ENCODE measurements around the gene CDK14. TPM values are rescaled to one million over a fixed set of nuclear protein-coding genes. Genes with fewer than 3 reads are reported as not detected.

The CDK14 gene
- total RNA-seq, 2 experiments from 2014 or later: 0.05 to 0.27 TPM

DNA sequence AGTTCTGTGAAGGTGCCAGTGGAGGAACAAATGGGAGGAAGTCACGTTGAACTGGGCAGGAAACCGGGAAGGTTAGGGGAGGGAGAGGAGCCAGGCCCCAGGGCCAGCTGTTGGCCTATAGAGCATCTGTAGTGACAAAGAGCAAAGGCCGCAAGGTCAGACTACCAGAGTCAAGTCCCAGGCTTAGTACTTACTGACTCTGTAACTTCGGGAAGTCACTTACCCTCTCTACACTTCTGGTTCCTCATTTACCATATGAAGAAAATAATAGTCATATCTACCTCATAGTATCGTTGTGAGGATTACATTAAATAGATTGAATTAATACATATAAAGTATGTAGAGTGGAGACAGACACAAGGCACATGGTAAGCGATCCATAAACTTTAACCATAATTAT lies 566.3 kb downstream of the CDK14 start:
- TF ChIP-seq, protein P1, sequence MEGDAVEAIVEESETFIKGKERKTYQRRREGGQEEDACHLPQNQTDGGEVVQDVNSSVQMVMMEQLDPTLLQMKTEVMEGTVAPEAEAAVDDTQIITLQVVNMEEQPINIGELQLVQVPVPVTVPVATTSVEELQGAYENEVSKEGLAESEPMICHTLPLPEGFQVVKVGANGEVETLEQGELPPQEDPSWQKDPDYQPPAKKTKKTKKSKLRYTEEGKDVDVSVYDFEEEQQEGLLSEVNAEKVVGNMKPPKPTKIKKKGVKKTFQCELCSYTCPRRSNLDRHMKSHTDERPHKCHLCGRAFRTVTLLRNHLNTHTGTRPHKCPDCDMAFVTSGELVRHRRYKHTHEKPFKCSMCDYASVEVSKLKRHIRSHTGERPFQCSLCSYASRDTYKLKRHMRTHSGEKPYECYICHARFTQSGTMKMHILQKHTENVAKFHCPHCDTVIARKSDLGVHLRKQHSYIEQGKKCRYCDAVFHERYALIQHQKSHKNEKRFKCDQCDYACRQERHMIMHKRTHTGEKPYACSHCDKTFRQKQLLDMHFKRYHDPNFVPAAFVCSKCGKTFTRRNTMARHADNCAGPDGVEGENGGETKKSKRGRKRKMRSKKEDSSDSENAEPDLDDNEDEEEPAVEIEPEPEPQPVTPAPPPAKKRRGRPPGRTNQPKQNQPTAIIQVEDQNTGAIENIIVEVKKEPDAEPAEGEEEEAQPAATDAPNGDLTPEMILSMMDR (IDR thresholded peaks at IDR 0.05): no peak
- POLR2A ChIA-PET: no interaction called here
- CTCF ChIA-PET: no interaction called here
- Mint-ChIP-seq H3K27me3 (peaks cover 1% of the 10 kb centered on the region), H3K27ac (no peak overlapping the region), H3K9me3 (no peaks in the 10 kb centered on the region), H3K4me3 (no peak overlapping the region), H3K36me3 (ENCODE audit: low read depth) (no peaks in the 10 kb centered on the region), H3K4me1 (ENCODE audit: low read depth) (no peaks in the 10 kb centered on the region)
- DNase-seq: no peak
- intact Hi-C loops (cut with micrococcal nuclease): no loop called here
- no peak for ATAC-seq

DNA sequence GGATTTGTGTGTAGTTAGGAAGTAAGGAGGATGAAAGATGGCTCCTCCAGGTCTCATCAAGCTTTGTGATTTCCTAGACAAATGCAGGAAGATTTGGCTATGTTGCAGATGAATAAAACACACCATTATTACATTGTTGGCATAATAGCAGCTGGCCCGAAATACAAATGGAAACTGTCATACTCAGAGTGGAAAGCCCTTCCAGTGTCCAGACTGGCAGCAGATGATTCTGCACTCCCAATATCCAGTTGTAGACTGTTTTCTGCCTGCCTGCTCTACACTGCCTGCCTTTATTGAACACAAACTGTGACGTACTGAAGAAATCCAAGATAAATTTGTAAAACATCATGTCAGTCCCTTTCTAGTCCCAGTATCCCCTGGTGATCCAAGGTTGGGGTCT lies 568.4 kb downstream of the CDK14 start:
- H3K27me3 Mint-ChIP-seq: peaks cover 1% of the 10 kb centered on the region
- intact Hi-C loops (cut with micrococcal nuclease): no loop called here
- no peaks in the 10 kb centered on the region for H3K4me1 Mint-ChIP-seq (ENCODE audit: low read depth)
- TF ChIP-seq, protein P1 (IDR thresholded peaks at IDR 0.05): no peak
- ChIA-PET POLR2A (no interaction called here), CTCF (no interaction called here)
- no peaks in the 10 kb centered on the region for H3K36me3 Mint-ChIP-seq (ENCODE audit: low read depth)
- ATAC-seq: no peak
- no peak overlapping the region for H3K27ac Mint-ChIP-seq
- no peaks in the 10 kb centered on the region for H3K9me3 Mint-ChIP-seq
- DNase-seq: no peak
- H3K4me3 Mint-ChIP-seq: no peak overlapping the region

DNA sequence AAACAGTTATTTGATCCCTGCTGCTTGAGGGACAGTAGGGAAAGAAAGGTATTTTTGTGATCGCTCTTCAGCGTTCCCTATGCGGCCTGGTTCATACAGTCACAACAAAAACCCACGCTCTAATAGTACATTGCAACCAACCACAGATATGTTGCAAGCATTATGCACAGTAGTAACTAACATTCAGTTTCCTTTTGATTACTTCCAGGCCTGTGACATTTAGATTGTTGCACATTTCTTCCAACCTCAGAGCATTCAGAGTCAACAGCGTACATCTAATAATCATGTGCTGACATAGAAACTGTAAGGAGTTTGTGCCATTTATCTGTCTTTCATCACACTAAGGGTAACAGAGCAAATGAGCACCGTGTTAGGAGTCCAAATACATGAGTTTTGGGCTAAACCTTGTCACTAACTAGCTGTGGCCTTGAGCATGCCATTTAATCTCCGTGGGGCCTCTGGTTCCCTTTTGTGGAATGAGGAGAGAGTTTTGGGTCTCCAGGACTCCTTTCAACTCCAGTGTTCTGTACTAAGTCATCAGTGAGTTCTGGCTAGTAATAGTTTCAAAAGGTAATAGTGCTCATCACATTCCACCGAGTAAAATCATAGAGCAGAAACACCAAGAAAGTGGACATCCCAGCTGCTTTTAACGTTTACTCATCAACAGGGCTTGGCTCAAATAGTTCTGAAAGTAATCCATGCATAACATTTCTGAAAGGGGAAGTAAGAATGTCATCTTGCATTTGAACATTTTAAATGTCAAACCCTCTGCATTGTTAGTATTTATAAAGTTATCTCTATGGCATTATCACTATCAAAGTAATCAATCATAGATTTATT lies 569.1 kb downstream of the CDK14 start:
- Mint-ChIP-seq H3K9me3 (no peaks in the 10 kb centered on the region), H3K4me3 (no peak overlapping the region), H3K27me3 (peaks cover 1% of the 10 kb centered on the region), H3K27ac (no peak overlapping the region), H3K4me1 (ENCODE audit: low read depth) (no peaks in the 10 kb centered on the region), H3K36me3 (ENCODE audit: low read depth) (no peaks in the 10 kb centered on the region)
- POLR2A ChIA-PET: no interaction called here
- TF ChIP-seq, protein P1 (IDR thresholded peaks at IDR 0.05): no peak
- CTCF ChIA-PET: interaction anchor here (0.6 kb wide), 1 partner anchor 1448 kb away, joined by 3 read pairs; no protein-coding TSS in a partner anchor
- DNase-seq: no peak
- intact Hi-C loops (cut with micrococcal nuclease): no loop called here
- ATAC-seq: no peak

DNA sequence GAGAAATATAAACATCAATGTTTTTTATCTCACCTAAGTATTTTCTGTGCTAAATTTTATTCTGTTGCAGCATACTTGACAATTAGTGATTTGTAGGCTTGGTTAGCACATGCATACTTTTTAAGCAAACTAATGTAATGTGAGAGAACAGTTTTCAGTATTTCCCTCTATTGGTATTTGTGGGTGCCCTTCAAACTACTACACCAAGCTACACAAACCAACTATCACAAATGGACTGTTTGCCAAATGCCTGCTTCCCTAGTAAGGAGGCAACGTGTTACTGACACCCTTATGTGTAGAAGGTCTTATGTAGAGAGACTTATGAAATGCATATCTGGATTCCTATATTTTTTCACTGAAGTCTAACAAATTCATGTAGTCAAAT lies 569.7 kb downstream of the CDK14 start:
- Mint-ChIP-seq H3K9me3 (no peaks in the 10 kb centered on the region), H3K4me1 (ENCODE audit: low read depth) (no peaks in the 10 kb centered on the region), H3K4me3 (no peak overlapping the region), H3K27ac (no peak overlapping the region), H3K27me3 (peaks cover 1% of the 10 kb centered on the region), H3K36me3 (ENCODE audit: low read depth) (no peaks in the 10 kb centered on the region)
- CTCF ChIA-PET: interaction anchor here (0.6 kb wide), 1 partner anchor 1448 kb away, joined by 3 read pairs; no protein-coding TSS in a partner anchor
- TF ChIP-seq, protein P1 (IDR thresholded peaks at IDR 0.05): no peak
- POLR2A ChIA-PET: no interaction called here
- DNase-seq (no peak), ATAC-seq (no peak)
- intact Hi-C loops (cut with micrococcal nuclease): no loop called here
